Fibroblast of lung (primary cell): ENCODE results near the gene NPHP1. TPM values are rescaled to one million over a fixed set of nuclear protein-coding genes. Genes with fewer than 3 reads are reported as not detected.
A peak's percentile ranks its signal among the peaks of the same experiment; 100 is the strongest.

Experiments used
- DNase-seq, 2 donors: peaks; one replicate each; pipeline versions ENCODE4 v3.0.0 to v3.0.0-alpha.2; 2010; ENCODE audit warnings: low read depth in 2 of 2
- H2AFZ ChIP-seq: 2 replicates; pipeline ENCODE4 v1.5.1; 2012; ENCODE audit warnings: low read length, control low read depth, inconsistent platforms
- H3K27ac ChIP-seq: 2 replicates; pipeline ENCODE4 v1.5.1; 2011; ENCODE audit warnings: low read length, control low read depth; ENCODE audit not compliant: insufficient read depth
- H3K27me3 ChIP-seq: 2 replicates; pipeline ENCODE4 v1.5.1; 2011; ENCODE audit warnings: mild to moderate bottlenecking, low read length; ENCODE audit not compliant: control insufficient read depth, insufficient read depth
- H3K36me3 ChIP-seq: 2 replicates; pipeline ENCODE4 v1.5.1; 2011; ENCODE audit warnings: low read length; ENCODE audit not compliant: control insufficient read depth, insufficient read depth
- H3K4me1 ChIP-seq: 2 replicates; pipeline ENCODE4 v1.5.1; 2011; ENCODE audit warnings: low read length; ENCODE audit not compliant: control insufficient read depth, insufficient read depth; ENCODE audit errors: extremely low read depth
- H3K4me2 ChIP-seq: 2 replicates; pipeline ENCODE4 v1.5.1; 2011; ENCODE audit warnings: low read length, control low read depth; ENCODE audit not compliant: insufficient read depth; ENCODE audit errors: extremely low read depth
- H3K4me3 ChIP-seq, 4 experiments: fragments of 200-600 bp in 1 of 4; sonication (generic) in 1 of 4; replicated peaks in 1 of 4; 2 replicates each; pipeline ENCODE4 v1.5.1; 2011 to 2016; ENCODE audit warnings: low read length in 4 of 4, low read depth in 3 of 4, mild to moderate bottlenecking in 3 of 4, control low read depth in 2 of 4, inconsistent platforms in 1 of 4, mixed read lengths in 1 of 4; ENCODE audit not compliant: insufficient read depth in 1 of 4; ENCODE audit errors: control extremely low read depth in 1 of 4
- H3K79me2 ChIP-seq: 2 replicates; pipeline ENCODE4 v1.5.1; 2012; ENCODE audit warnings: mild to moderate bottlenecking, low read length, inconsistent platforms; ENCODE audit not compliant: control insufficient read depth, insufficient read depth
- H3K9ac ChIP-seq: 2 replicates; pipeline ENCODE4 v1.5.1; 2011; ENCODE audit warnings: mild to moderate bottlenecking, low read length, control low read depth; ENCODE audit not compliant: insufficient read depth
- H3K9me3 ChIP-seq: 2 replicates; pipeline ENCODE4 v1.5.1; 2012; ENCODE audit warnings: low read depth, low read length; ENCODE audit not compliant: control insufficient read depth, insufficient read depth
- H4K20me1 ChIP-seq: 2 replicates; pipeline ENCODE4 v1.5.1; 2011; ENCODE audit warnings: low read length; ENCODE audit not compliant: control insufficient read depth, insufficient read depth; ENCODE audit errors: extremely low read depth
- CTCF ChIP-seq, 2 donors: IDR thresholded peaks in 1 of 2; conservative IDR thresholded peaks in 1 of 2; 1 replicate in 1 of 2; 2 replicates in 1 of 2; pipeline ENCODE4 v1.5.1; 2011 to 2012; ENCODE audit warnings: low read length in 2 of 2, control low read depth in 1 of 2, inconsistent platforms in 1 of 2, low read depth in 1 of 2, mild to moderate bottlenecking in 1 of 2
- EZH2 ChIP-seq: IDR thresholded peaks from 2 replicates; pipeline ENCODE4 v1.5.1; 2012; ENCODE audit warnings: low read length, control low read depth, mild to moderate bottlenecking; ENCODE audit errors: missing control alignments
- polyA plus RNA-seq, 2 donors: library from polyadenylated mRNA; depleted of rRNA in 1 of 2; stranded (reverse) in 1 of 2; unstranded in 1 of 2; fragments of >200 nt; gene quantifications; 2 replicates each; pipeline ENCODE4 v1.2.1, GENCODE V29; 2011 to 2012; ENCODE audit warnings: missing spikeins in 1 of 2
- total RNA-seq: library from RNA; depleted of rRNA; stranded (reverse); fragments of >200 nt; gene quantifications from 2 replicates; pipeline ENCODE4 v1.2.1, GENCODE V29; 2014

The NPHP1 gene
- total and polyA plus RNA-seq, 2 donors (not counting 1 experiment from before 2014, with no cell fraction given) = 5.0 to 5.1 TPM

- Histone ChIP-seq H3K36me3 (no peaks in the 10 kb centered on the region), H3K27ac (no peak overlapping the region), H3K9ac (no peak overlapping the region), H3K4me2 (no peak overlapping the region), H4K20me1 (no peaks in the 10 kb centered on the region), H3K4me3 (no peak overlapping the region), H3K4me1 (peaks cover 5% of the 10 kb centered on the region), H3K27me3 (no peaks in the 10 kb centered on the region), H3K79me2 (no peaks in the 10 kb centered on the region), H2AFZ (no peak overlapping the region), H3K9me3 (no peaks in the 10 kb centered on the region)
- no peak for DNase-seq
- TF ChIP-seq CTCF (conservative IDR thresholded peaks at IDR 0.05 in 1 of 2, IDR thresholded peaks at IDR 0.05 in 1 of 2; ENCODE audit: low read depth in 1 of 2, low read length in 2 of 2) (no peak), EZH2 (no peak)
These were observed 83.8 kb downstream of the NPHP1 start for GRCh38 chr2:110121052-110121334.

GRCh38 chr2:110120171-110121051, 84.4 kb downstream of the NPHP1 start:
- peak in 1 of 2 donors; percentile 24 for DNase-seq
- Histone ChIP-seq H3K9ac (no peak overlapping the region), H4K20me1 (no peaks in the 10 kb centered on the region), H3K4me2 (no peak overlapping the region), H2AFZ (no peak overlapping the region), H3K4me3 (no peak overlapping the region), H3K9me3 (no peaks in the 10 kb centered on the region), H3K79me2 (no peaks in the 10 kb centered on the region), H3K36me3 (no peaks in the 10 kb centered on the region), H3K4me1 (peaks cover 8% of the 10 kb centered on the region), H3K27me3 (no peaks in the 10 kb centered on the region), H3K27ac (no peak overlapping the region)
- TF ChIP-seq EZH2 (no peak), CTCF (conservative IDR thresholded peaks at IDR 0.05 in 1 of 2, IDR thresholded peaks at IDR 0.05 in 1 of 2; ENCODE audit: low read depth in 1 of 2, low read length in 2 of 2) (no peak)

- TF ChIP-seq CTCF (conservative IDR thresholded peaks at IDR 0.05 in 1 of 2, IDR thresholded peaks at IDR 0.05 in 1 of 2; ENCODE audit: low read depth in 1 of 2, low read length in 2 of 2) = peak; percentile 55 to 82
- no peak for TF ChIP-seq EZH2
- peaks cover 11% of the 10 kb centered on the region for H3K79me2 ChIP-seq
- no peak overlapping the region for H3K9ac ChIP-seq
- H3K9me3 ChIP-seq = no peaks in the 10 kb centered on the region
- peak overlapping the region; percentile 47 for H3K27ac ChIP-seq
- no peaks in the 10 kb centered on the region for H4K20me1 ChIP-seq
- peak overlapping the region; percentile 78 for H3K4me2 ChIP-seq
- no peaks in the 10 kb centered on the region for H3K36me3 ChIP-seq
- no peaks in the 10 kb centered on the region for H3K27me3 ChIP-seq
- peak overlapping the region; percentile 52 to 59 (median 53) for H3K4me3 ChIP-seq
- peak; percentile 79 to 81 for DNase-seq
- H2AFZ ChIP-seq = peak overlapping the region; percentile 76
- peaks cover 8% of the 10 kb centered on the region for H3K4me1 ChIP-seq
These were observed 88.6 kb downstream of the NPHP1 start for GRCh38 chr2:110116033-110116710.
